HG03342 (cell line): ENCODE data around the gene RTP4.
A peak's percentile ranks its signal among the peaks of the same experiment; 100 is the strongest.

ENCODE experiments used
- ATAC-seq: cut with Tn5 transposase; IDR thresholded peaks from one replicate; pipeline ENCODE4 v1.9.1; 2021; ENCODE audit warnings: mild to moderate bottlenecking, moderate library complexity; ENCODE audit not compliant: unreplicated experiment

RTP4 gene

GRCh38 chr3:187368251-187369088 lies at the start of gene RTP4:
Gene RTP4 (plus strand): TSS chr3:187368385. CDS start chr3:187368442, 57 bp downstream.
- peak; percentile 95 for ATAC-seq

GRCh38 chr3:187318819-187319616 lies 49.2 kb upstream of the RTP4 start:
- no peak for ATAC-seq

GRCh38 chr3:187319699-187320302 lies 48.4 kb upstream of the RTP4 start:
- ATAC-seq = peak; percentile 92

GRCh38 chr3:187321766-187322165 lies 46.4 kb upstream of the RTP4 start:
- no peak for ATAC-seq

GRCh38 chr3:187322291-187322690 lies 45.9 kb upstream of the RTP4 start:
- no peak for ATAC-seq

GRCh38 chr3:187323091-187323490 lies 45.1 kb upstream of the RTP4 start:
- ATAC-seq = no peak

GRCh38 chr3:187325632-187326031 lies 42.6 kb upstream of the RTP4 start:
- no peak for ATAC-seq

- no peak for ATAC-seq
These were observed 40.3 kb upstream of the RTP4 start for GRCh38 chr3:187327845-187328244.

GRCh38 chr3:187328691-187329090 lies 39.5 kb upstream of the RTP4 start:
- no peak for ATAC-seq

- no peak for ATAC-seq
These were observed 33.3 kb upstream of the RTP4 start for GRCh38 chr3:187334904-187335303.

GRCh38 chr3:187336322-187336721 lies 31.9 kb upstream of the RTP4 start:
- ATAC-seq = no peak

GRCh38 chr3:187340578-187340977 lies 27.6 kb upstream of the RTP4 start:
- ATAC-seq = no peak

GRCh38 chr3:187342255-187342654 lies 25.9 kb upstream of the RTP4 start:
- no peak for ATAC-seq

GRCh38 chr3:187343670-187344069 lies 24.5 kb upstream of the RTP4 start:
- no peak for ATAC-seq

GRCh38 chr3:187352581-187353575 lies 15.3 kb upstream of the RTP4 start:
- no peak for ATAC-seq

GRCh38 chr3:187358068-187358467 lies 10.1 kb upstream of the RTP4 start:
- no peak for ATAC-seq

- no peak for ATAC-seq
These were observed 8.2 kb upstream of the RTP4 start for GRCh38 chr3:187359798-187360486.

- no peak for ATAC-seq
These were observed 7.6 kb upstream of the RTP4 start for GRCh38 chr3:187360596-187360995.

- ATAC-seq = no peak
These were observed 6.3 kb upstream of the RTP4 start for GRCh38 chr3:187361835-187362234.
